ENCODE measurements around the gene LRRC39.
A peak's percentile ranks its signal among the peaks of the same experiment; 100 is the strongest.

The LRRC39 gene

GRCh38 chr1:100177295-100178041 is 588 bp downstream of the LRRC39 start:
- H3K4me1 Mint-ChIP-seq: no peaks in the 10 kb centered on the region
- no peak for ATAC-seq
- H3K9me3 Mint-ChIP-seq: peaks cover 3% of the 10 kb centered on the region
- no peak overlapping the region for H3K27ac Mint-ChIP-seq
- H3K27me3 Mint-ChIP-seq: no peaks in the 10 kb centered on the region
- peaks cover 4% of the 10 kb centered on the region for H3K36me3 Mint-ChIP-seq
- no peak overlapping the region for H3K4me3 Mint-ChIP-seq

GRCh38 chr1:100168051-100168450 is 10.0 kb downstream of the LRRC39 start:
- no peak for ATAC-seq
- Mint-ChIP-seq H3K36me3 (no peaks in the 10 kb centered on the region), H3K4me3 (no peak overlapping the region), H3K4me1 (no peaks in the 10 kb centered on the region), H3K27ac (no peak overlapping the region), H3K27me3 (no peaks in the 10 kb centered on the region), H3K9me3 (no peaks in the 10 kb centered on the region)

- Mint-ChIP-seq H3K27ac (no peak overlapping the region), H3K36me3 (no peaks in the 10 kb centered on the region), H3K27me3 (no peaks in the 10 kb centered on the region), H3K4me1 (no peaks in the 10 kb centered on the region), H3K4me3 (no peak overlapping the region), H3K9me3 (no peaks in the 10 kb centered on the region)
- no peak for ATAC-seq
Measured at GRCh38 chr1:100164702-100165101, 13.4 kb downstream of the LRRC39 start.

GRCh38 chr1:100164216-100164615 is 13.8 kb downstream of the LRRC39 start:
- H3K9me3 Mint-ChIP-seq: no peaks in the 10 kb centered on the region
- no peaks in the 10 kb centered on the region for H3K36me3 Mint-ChIP-seq
- H3K4me1 Mint-ChIP-seq: no peaks in the 10 kb centered on the region
- ATAC-seq: no peak
- H3K4me3 Mint-ChIP-seq: no peak overlapping the region
- no peak overlapping the region for H3K27ac Mint-ChIP-seq
- no peaks in the 10 kb centered on the region for H3K27me3 Mint-ChIP-seq

- Mint-ChIP-seq H3K27me3 (no peaks in the 10 kb centered on the region), H3K9me3 (no peaks in the 10 kb centered on the region), H3K4me3 (no peak overlapping the region), H3K36me3 (no peaks in the 10 kb centered on the region), H3K27ac (no peak overlapping the region), H3K4me1 (no peaks in the 10 kb centered on the region)
- ATAC-seq: no peak
Measured at GRCh38 chr1:100162881-100163280, 15.2 kb downstream of the LRRC39 start.

- Mint-ChIP-seq H3K27ac (peak overlapping the region; percentile 69), H3K27me3 (no peaks in the 10 kb centered on the region), H3K4me3 (peak overlapping the region; percentile 19), H3K36me3 (peaks cover 15% of the 10 kb centered on the region), H3K4me1 (peaks cover 13% of the 10 kb centered on the region), H3K9me3 (no peaks in the 10 kb centered on the region)
- ATAC-seq: peak; percentile 68
Measured at GRCh38 chr1:100152271-100152670, 25.8 kb downstream of the LRRC39 start.

GRCh38 chr1:100151679-100152078 is 26.4 kb downstream of the LRRC39 start:
- Mint-ChIP-seq H3K36me3 (peaks cover 16% of the 10 kb centered on the region), H3K4me1 (peaks cover 13% of the 10 kb centered on the region), H3K27me3 (no peaks in the 10 kb centered on the region), H3K4me3 (no peak overlapping the region), H3K9me3 (no peaks in the 10 kb centered on the region), H3K27ac (peak overlapping the region; percentile 69)
- no peak for ATAC-seq

- Mint-ChIP-seq H3K4me3 (no peak overlapping the region), H3K9me3 (no peaks in the 10 kb centered on the region), H3K4me1 (peaks cover 13% of the 10 kb centered on the region), H3K36me3 (peaks cover 44% of the 10 kb centered on the region), H3K27me3 (no peaks in the 10 kb centered on the region), H3K27ac (no peak overlapping the region)
- no peak for ATAC-seq
Measured at GRCh38 chr1:100147875-100148274, 30.2 kb downstream of the LRRC39 start.

GRCh38 chr1:100146958-100147357 is 31.1 kb downstream of the LRRC39 start:
- H3K36me3 Mint-ChIP-seq: peaks cover 52% of the 10 kb centered on the region
- no peaks in the 10 kb centered on the region for H3K9me3 Mint-ChIP-seq
- peaks cover 4% of the 10 kb centered on the region for H3K4me1 Mint-ChIP-seq
- ATAC-seq: no peak
- no peak overlapping the region for H3K4me3 Mint-ChIP-seq
- H3K27me3 Mint-ChIP-seq: no peaks in the 10 kb centered on the region
- H3K27ac Mint-ChIP-seq: no peak overlapping the region

GRCh38 chr1:100145116-100145515 is 32.9 kb downstream of the LRRC39 start:
- no peak overlapping the region for H3K4me3 Mint-ChIP-seq
- ATAC-seq: no peak
- no peaks in the 10 kb centered on the region for H3K4me1 Mint-ChIP-seq
- no peaks in the 10 kb centered on the region for H3K27me3 Mint-ChIP-seq
- H3K9me3 Mint-ChIP-seq: no peaks in the 10 kb centered on the region
- H3K27ac Mint-ChIP-seq: no peak overlapping the region
- H3K36me3 Mint-ChIP-seq: peaks cover 55% of the 10 kb centered on the region

GRCh38 chr1:100142343-100142742 is 35.7 kb downstream of the LRRC39 start:
- peak overlapping the region; percentile 15 for H3K27ac Mint-ChIP-seq
- no peaks in the 10 kb centered on the region for H3K9me3 Mint-ChIP-seq

GRCh38 chr1:100141192-100141591 is 36.9 kb downstream of the LRRC39 start:
- no peak overlapping the region for H3K4me3 Mint-ChIP-seq
- no peaks in the 10 kb centered on the region for H3K4me1 Mint-ChIP-seq
- no peaks in the 10 kb centered on the region for H3K9me3 Mint-ChIP-seq
- no peak for ATAC-seq
- H3K36me3 Mint-ChIP-seq: peaks cover 67% of the 10 kb centered on the region
- no peaks in the 10 kb centered on the region for H3K27me3 Mint-ChIP-seq
- peak overlapping the region; percentile 15 for H3K27ac Mint-ChIP-seq

More at GRCh38 chr1:100142343-100142742, 35.7 kb downstream of the LRRC39 start:
- H3K36me3 Mint-ChIP-seq: peaks cover 69% of the 10 kb centered on the region
- no peaks in the 10 kb centered on the region for H3K27me3 Mint-ChIP-seq
- ATAC-seq: no peak
- H3K4me1 Mint-ChIP-seq: no peaks in the 10 kb centered on the region
- no peak overlapping the region for H3K4me3 Mint-ChIP-seq

GRCh38 chr1:100137602-100138001 is 40.5 kb downstream of the LRRC39 start:
- Mint-ChIP-seq H3K27ac (no peak overlapping the region), H3K4me1 (peaks cover 12% of the 10 kb centered on the region), H3K27me3 (no peaks in the 10 kb centered on the region), H3K4me3 (no peak overlapping the region), H3K9me3 (no peaks in the 10 kb centered on the region), H3K36me3 (peaks cover 37% of the 10 kb centered on the region)
- no peak for ATAC-seq

GRCh38 chr1:100134872-100135271 is 43.2 kb downstream of the LRRC39 start:
- no peak overlapping the region for H3K27ac Mint-ChIP-seq
- H3K4me3 Mint-ChIP-seq: no peak overlapping the region
- peaks cover 32% of the 10 kb centered on the region for H3K4me1 Mint-ChIP-seq
- H3K36me3 Mint-ChIP-seq: peaks cover 20% of the 10 kb centered on the region
- no peaks in the 10 kb centered on the region for H3K9me3 Mint-ChIP-seq
- no peaks in the 10 kb centered on the region for H3K27me3 Mint-ChIP-seq
- ATAC-seq: no peak

GRCh38 chr1:100132566-100133477 is 45.2 kb downstream of the LRRC39 start, which contains the start of the genes SASS6 and TRMT13:
Gene SASS6 (minus strand): TSS chr1:100132930. CDS start chr1:100132814, 116 bp downstream.
Gene TRMT13 (plus strand): TSS chr1:100133163. CDS start chr1:100133169, 6 bp downstream.
- no peaks in the 10 kb centered on the region for H3K27me3 Mint-ChIP-seq
- peak within 1 kb of the TSS; percentile 100 for H3K4me3 Mint-ChIP-seq
- H3K4me1 Mint-ChIP-seq: peaks cover 34% of the 10 kb centered on the region
- ATAC-seq: peak; percentile 98
- peak within 1 kb of the TSS; percentile 90 for H3K27ac Mint-ChIP-seq
- no peaks in the 10 kb centered on the region for H3K9me3 Mint-ChIP-seq
- peaks cover 3% of the 10 kb centered on the region for H3K36me3 Mint-ChIP-seq
